ENCODE measurements around the gene CDH4. TPM values are rescaled to one million over a fixed set of nuclear protein-coding genes. Genes with fewer than 3 reads are reported as not detected.

The CDH4 gene
- total and polyA plus RNA-seq, 2 of the 8 experiments (the other 6 are each of a cell fraction or from before 2014, with no cell fraction given): 4.3 to 7.9 TPM

DNA sequence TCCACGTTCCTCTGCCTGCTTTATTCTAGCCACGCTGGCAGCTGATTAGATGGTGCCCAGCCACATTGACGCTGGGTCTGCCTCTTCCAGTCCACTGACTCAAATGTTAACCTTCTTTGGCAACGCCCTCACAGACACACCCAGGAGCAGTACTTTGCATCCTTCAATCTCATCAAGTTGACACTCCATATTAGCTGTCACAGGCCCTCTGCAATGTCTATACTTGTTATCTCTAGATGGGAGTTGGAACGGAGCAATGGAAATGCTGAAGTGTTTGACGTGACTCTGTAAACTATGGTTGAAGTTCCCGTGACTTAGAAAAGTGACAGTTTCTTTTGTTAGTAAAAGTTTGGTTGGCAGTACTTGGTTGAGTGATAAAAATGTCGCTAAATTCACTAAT lies 291.0 kb downstream of the CDH4 start:
- no peak overlapping the region for H2BK5ac ChIP-seq (ENCODE audit: low read depth, low read length)
- DNase-seq (ENCODE audit: low read depth in 1 of 2, low spot score in 2 of 2): no peak
- H3K4ac ChIP-seq (replicated peaks; ENCODE audit: insufficient read length, low read depth, low read length): no peak overlapping the region
- H3K36me3 ChIP-seq (ENCODE audit: control insufficient read depth in 2 of 4, insufficient read depth in 4 of 4, low read length in 3 of 4): no peaks in the 10 kb centered on the region
- H3K23me2 ChIP-seq (ENCODE audit: low read depth, low read length): peaks cover 2% of the 10 kb centered on the region; the same call in 1 of the 2 replicates
- CTCF ChIA-PET (ENCODE audit: partially characterized antibody): interaction anchor here (0.9 kb wide), 1 partner anchor 194 kb away, joined by 4 read pairs; no protein-coding TSS in a partner anchor
- H3K9ac ChIP-seq (replicated peaks in 1 of 4; ENCODE audit: extremely low read depth in 1 of 4, low read depth in 3 of 4, low read length in 3 of 4): no peak overlapping the region
- H3K4me2 ChIP-seq (ENCODE audit: insufficient read depth in 1 of 2, low read depth in 2 of 2, low read length in 2 of 2): no peak overlapping the region
- H3K18ac ChIP-seq (ENCODE audit: extremely low read depth, low read length): no peak overlapping the region
- 86% methylated on average over 8 of the region's 8 CpGs; no CpG with 5 or more reads in 1 of the 2 experiments for WGBS, 2 experiments (ENCODE audit: extremely low coverage in 1 of 2, insufficient coverage in 1 of 2, insufficient read length in 1 of 2, insufficient replicate concordance in 2 of 2, low coverage in 1 of 2, low lambda C conversion rate in 2 of 2, missing lambda C conversion rate in 1 of 2)
- no peak overlapping the region for H4K5ac ChIP-seq (ENCODE audit: insufficient read length, low read depth, low read length)
- H3K27ac ChIP-seq (ENCODE audit: low read depth, low read length): no peak overlapping the region
- H2AFZ ChIP-seq (ENCODE audit: low read length): no peak overlapping the region
- H2BK120ac ChIP-seq (replicated peaks; ENCODE audit: low read depth, low read length): no peak overlapping the region
- H3K79me1 ChIP-seq (ENCODE audit: low read depth, low read length): no peaks in the 10 kb centered on the region
- H3K56ac ChIP-seq (replicated peaks; ENCODE audit: insufficient read length, low read depth, low read length): no peak overlapping the region
- H4K91ac ChIP-seq (replicated peaks; ENCODE audit: insufficient read length, low read length): no peak overlapping the region
- no peak overlapping the region for H3K14ac ChIP-seq (ENCODE audit: insufficient read length)
- H3K9me3 ChIP-seq (ENCODE audit: insufficient read depth in 2 of 2, low read depth in 1 of 2, low read length in 1 of 2): no peaks in the 10 kb centered on the region
- H3K27me3 ChIP-seq (replicated peaks in 1 of 4; ENCODE audit: control insufficient read depth in 3 of 4, extremely low read depth in 1 of 4, insufficient read depth in 3 of 4, low read length in 3 of 4): peaks cover 0 to 5% (median 2%) of the 10 kb centered on the region in 4 experiments; a peak in 4 of 7 replicates
- POLR2A ChIA-PET (ENCODE audit: partially characterized antibody): no interaction called here
- FAIRE-seq: no peak
- H3K4me1 ChIP-seq (replicated peaks in 1 of 4; ENCODE audit: control insufficient read depth in 3 of 4, insufficient read depth in 4 of 4, low read length in 3 of 4): no peaks in the 10 kb centered on the region; a peak in 1 of 7 replicates
- no peak overlapping the region for H4K8ac ChIP-seq (ENCODE audit: extremely low read depth, insufficient read depth, low read length)
- H2BK15ac ChIP-seq (ENCODE audit: low read length): no peak overlapping the region
- H2AK5ac ChIP-seq (ENCODE audit: low read depth, low read length): no peak overlapping the region
- H2BK12ac ChIP-seq (ENCODE audit: low read depth, low read length): no peak overlapping the region
- H3K79me2 ChIP-seq (ENCODE audit: control insufficient read depth in 1 of 2, insufficient read depth in 2 of 2, low read length in 2 of 2): no peaks in the 10 kb centered on the region
- H2BK20ac ChIP-seq (ENCODE audit: low read length): no peak overlapping the region
- TF ChIP-seq SAP30 (IDR thresholded peaks at IDR 0.05; ENCODE audit: insufficient read depth, insufficient replicate concordance, low read length) (no peak), MAX (IDR thresholded peaks at IDR 0.05) (no peak), ASH2L (IDR thresholded peaks at IDR 0.05; ENCODE audit: low read length) (no peak), CEBPB (IDR thresholded peaks at IDR 0.05; ENCODE audit: low read depth, low read length) (no peak), EGR1 (IDR thresholded peaks at IDR 0.05; ENCODE audit: borderline replicate concordance, low read depth, low read length) (no peak), RBBP5 (IDR thresholded peaks at IDR 0.05; ENCODE audit: borderline replicate concordance, low read depth, low read length) (no peak), TBP (IDR thresholded peaks at IDR 0.05; ENCODE audit: low read depth, low read length) (no peak), ZNF274 (IDR thresholded peaks at IDR 0.05; ENCODE audit: borderline replicate concordance, extremely low read depth, low read length) (no peak), SP4 (IDR thresholded peaks at IDR 0.05; ENCODE audit: low read length) (no peak), EP300 (IDR thresholded peaks at IDR 0.05; ENCODE audit: borderline replicate concordance in 1 of 2, low read depth in 2 of 2, low read length in 2 of 2) (no peak), GTF2F1 (IDR thresholded peaks at IDR 0.05; ENCODE audit: borderline replicate concordance, low read depth, low read length) (no peak), RNF2 (IDR thresholded peaks at IDR 0.05; ENCODE audit: borderline replicate concordance, low read depth, low read length, missing control alignments, poor library complexity, severe bottlenecking) (no peak), RXRA (IDR thresholded peaks at IDR 0.05; ENCODE audit: insufficient read depth, low read depth, low read length) (no peak)
- no peak overlapping the region for H3K23ac ChIP-seq (ENCODE audit: insufficient read length)
- H4K20me1 ChIP-seq (replicated peaks in 1 of 2; ENCODE audit: control insufficient read depth in 1 of 2, insufficient read depth in 2 of 2, low read length in 2 of 2): no peaks in the 10 kb centered on the region
- no peak overlapping the region for H3K4me3 ChIP-seq (ENCODE audit: extremely low read depth in 1 of 4, insufficient read depth in 2 of 4, low read depth in 3 of 4, low read length in 4 of 4)

All from H1 (cell line).